Psoas muscle (tissue), 8 donors: ENCODE measurements around the gene SMARCAD1. TPM values are rescaled to one million over a fixed set of nuclear protein-coding genes. Genes with fewer than 3 reads are reported as not detected.

Source experiments
- ATAC-seq, 4 donors: fragments of 200-7000 bp; cut with Tn5 transposase; one replicate each; pipeline ENCODE4 v1.9.1; 2020; ENCODE audit warnings: moderate library complexity in 3 of 4, mild to moderate bottlenecking in 2 of 4
- DNase-seq, 2 donors: peaks; one replicate each; pipeline ENCODE4 v3.0.0-alpha.2; 2020
- H3K27ac ChIP-seq: fragments of 200-600 bp; one replicate; pipeline ENCODE4 v1.8.0; 2022
- H3K27me3 ChIP-seq, 3 donors: fragments of 200-600 bp in 1 of 3; one replicate each; pipeline versions ENCODE4 v1.6.1 to v1.8.0; 2013 to 2022; ENCODE audit warnings: low read length in 2 of 3, mild to moderate bottlenecking in 2 of 3, moderate library complexity in 1 of 3; ENCODE audit not compliant: insufficient read depth in 3 of 3
- H3K36me3 ChIP-seq, 2 donors: fragments of 200-600 bp in 1 of 2; one replicate each; pipeline versions ENCODE4 v1.6.1 to v1.8.0; 2013 to 2022; ENCODE audit warnings: low read depth in 1 of 2, mild to moderate bottlenecking in 1 of 2, moderate library complexity in 1 of 2; ENCODE audit not compliant: insufficient read depth in 1 of 2
- H3K4me1 ChIP-seq: fragments of 200-600 bp; one replicate; pipeline ENCODE4 v1.8.0; 2022
- H3K4me3 ChIP-seq: fragments of 200-600 bp; one replicate; pipeline ENCODE4 v1.8.0; 2022; ENCODE audit warnings: mild to moderate bottlenecking
- H3K9me3 ChIP-seq: fragments of 200-600 bp; one replicate; pipeline ENCODE4 v1.8.0; 2022
- CTCF ChIP-seq: fragments of 200-600 bp; IDR thresholded peaks from one replicate; pipeline ENCODE4 v1.8.0; 2022; ENCODE audit warnings: antibody characterized with exemption
- WGBS, 3 donors: extraction: QIAGEN DNeasy Blood & Tissue Kit; methylation state at CpG; one replicate each; pipeline versions ENCODE4 v1.1.6 to v1.1.7; 2013; 5-methylcytosine and 5-hydroxymethylcytosine counted together
- intact Hi-C, 2 donors: fragments of 100-400 bp; cut with DNase I; formaldehyde crosslinking; loops; one replicate each; pipeline versions ENCODE4 v1.11.0 to v1.14.2; 2022
- polyA plus RNA-seq, 3 donors: library from polyadenylated mRNA; stranded (reverse); fragments of 200-250 nt; gene quantifications; one replicate each; pipeline ENCODE4 v1.2.3, GENCODE V29; 2013
- total RNA-seq, 4 donors: library from RNA; stranded (reverse); fragmentation: NEBNext Ultra II Directional in 2 of 4; extraction: Animal tissue kit (Norgen Biotek cat#: 25700) in 2 of 4; gene quantifications; one replicate each; pipeline versions ENCODE4 v1.2.1 to v1.2.4, GENCODE V29; 2021 to 2023
- donor health status: healthy with polysubstance abuse.
- donor health status: DM: no; HTN: no; CAD: no; lungs with moderate emphysema.
- donor health status: Bipolar disorder and iron deficiency.
- donor health status: healthy.
- donor health status: DM: yes; HTN: yes; CAD: no.
- donor health status: DM: no; HTN: no; CAD: no.
- donor health status: DM: no; HTN: no; CAD: no.
- donor health status: DM: yes; HTN: yes; CAD: no.

Gene SMARCAD1
- total and polyA plus RNA-seq, 7 donors: 5.0 to 10.5 (median 8.1) TPM

- no peak for DNase-seq
- ATAC-seq: no peak
- H3K27ac ChIP-seq: no peak overlapping the region
- no peaks in the 10 kb centered on the region for H3K4me1 ChIP-seq
- TF ChIP-seq CTCF: no peak
- H3K9me3 ChIP-seq: no peaks in the 10 kb centered on the region
- intact Hi-C loops: no loop called here
- H3K4me3 ChIP-seq: no peak overlapping the region
- peaks cover 11 to 74% of the 10 kb centered on the region in 2 donors for H3K36me3 ChIP-seq
- H3K27me3 ChIP-seq: no peaks in the 10 kb centered on the region
- 82 to 87% (median 83%) methylated on average over 3 of the region's 3 CpGs for WGBS, 3 donors
These were observed 36.6 kb downstream of the SMARCAD1 start for GRCh38 chr4:94244087-94244828.

GRCh38 chr4:94244829-94245185 is 37.1 kb downstream of the SMARCAD1 start:
- TF ChIP-seq CTCF: no peak

GRCh38 chr4:94251094-94251493 is 43.4 kb downstream of the SMARCAD1 start:
- Histone ChIP-seq H3K9me3 (no peaks in the 10 kb centered on the region), H3K27ac (no peak overlapping the region), H3K27me3 (no peaks in the 10 kb centered on the region), H3K4me1 (no peaks in the 10 kb centered on the region), H3K4me3 (no peak overlapping the region), H3K36me3 (peaks cover 4 to 55% of the 10 kb centered on the region in 2 donors)
- ATAC-seq: no peak
- intact Hi-C loops: no loop called here
- TF ChIP-seq CTCF: no peak
- DNase-seq: no peak

More at GRCh38 chr4:94244829-94245185, 37.1 kb downstream of the SMARCAD1 start:
- no peaks in the 10 kb centered on the region for H3K27me3 ChIP-seq
- ATAC-seq: no peak
- DNase-seq: no peak
- H3K4me1 ChIP-seq: no peaks in the 10 kb centered on the region
- H3K9me3 ChIP-seq: no peaks in the 10 kb centered on the region
- 80 to 84% (median 81%) methylated on average over 2 of the region's 2 CpGs for WGBS, 3 donors
- intact Hi-C loops: no loop called here
- no peak overlapping the region for H3K4me3 ChIP-seq
- H3K27ac ChIP-seq: no peak overlapping the region
- peaks cover 11 to 73% of the 10 kb centered on the region in 2 donors for H3K36me3 ChIP-seq

GRCh38 chr4:94253036-94253435 is 45.4 kb downstream of the SMARCAD1 start:
- 84 to 94% (median 85%) methylated on average over 3 of the region's 3 CpGs for WGBS, 3 donors
- TF ChIP-seq CTCF: no peak
- ATAC-seq: no peak

More at GRCh38 chr4:94253036-94253435, 45.4 kb downstream of the SMARCAD1 start:
- no peak overlapping the region for H3K4me3 ChIP-seq
- intact Hi-C loops: no loop called here
- H3K9me3 ChIP-seq: no peaks in the 10 kb centered on the region
- H3K27me3 ChIP-seq: no peaks in the 10 kb centered on the region
- H3K36me3 ChIP-seq: peaks cover 0 to 52% of the 10 kb centered on the region in 2 donors
- H3K4me1 ChIP-seq: no peaks in the 10 kb centered on the region
- DNase-seq: no peak
- H3K27ac ChIP-seq: no peak overlapping the region
